SK-N-SH (cell line): Measurements from ENCODE around the gene PPP1R12B. TPM values are rescaled to one million over a fixed set of nuclear protein-coding genes. Genes with fewer than 3 reads are reported as not detected.

Experiments
- CTCF ChIA-PET: fragments of 300-600, 350-600 bp; formaldehyde crosslinking; extraction: SDS; loops from one replicate; lab custom pipeline; 2021; lab: Yijun Ruan, JAX
- POLR2A ChIA-PET: fragments of 350-600 bp; sonication (Branson Sonifier 250); formaldehyde crosslinking; extraction: SDS; loops from one replicate; lab custom pipeline; 2020; ENCODE audit warnings: antibody characterized with exemption, inconsistent platforms; lab: Yijun Ruan, JAX
- DNase-seq: peaks from one replicate; pipeline ENCODE4 v3.0.0; 2012
- H2AFZ ChIP-seq: fragments of 200-600 bp; sonication (generic); 2 replicates; pipeline ENCODE4 v1.8.1; 2016; ENCODE audit warnings: antibody characterized with exemption, mild to moderate bottlenecking, low read depth
- H3F3A ChIP-seq: fragments of 200-600 bp; sonication (generic); replicated peaks from 2 replicates; pipeline ENCODE3; 2016; ENCODE audit warnings: antibody characterized with exemption, mild to moderate bottlenecking; ENCODE audit not compliant: insufficient read depth
- H3K27ac ChIP-seq, 2 experiments: fragments of 200-500 bp in 1 of 2; fragments of 200-600 bp in 1 of 2; sonication (Bioruptor generic) in 1 of 2; sonication (generic), shearing (Covaris generic) in 1 of 2; 2 replicates each; pipeline versions ENCODE4 v1.5.1 to v1.6.1; 2014 to 2016; ENCODE audit warnings: low read depth in 2 of 2, inconsistent platforms in 1 of 2, low read length in 1 of 2, mild to moderate bottlenecking in 1 of 2, mixed read lengths in 1 of 2
- H3K27me3 ChIP-seq: fragments of 200-600 bp; sonication (generic), shearing (Covaris generic); 2 replicates; pipeline ENCODE4 v1.6.1; 2016; ENCODE audit warnings: mixed run types; ENCODE audit not compliant: insufficient read depth
- H3K36me3 ChIP-seq, 2 experiments: fragments of 200-500 bp in 1 of 2; fragments of 200-600 bp in 1 of 2; sonication (Bioruptor generic) in 1 of 2; sonication (generic) in 1 of 2; replicated peaks in 1 of 2; 2 replicates each; pipeline versions ENCODE3 to v1.5.1; 2014 to 2016; ENCODE audit warnings: low read length in 1 of 2, mild to moderate bottlenecking in 1 of 2; ENCODE audit not compliant: insufficient read depth in 2 of 2, control insufficient read depth in 1 of 2
- H3K4me1 ChIP-seq, 2 experiments: fragments of 200-500 bp in 1 of 2; fragments of 200-600 bp in 1 of 2; sonication (Bioruptor generic) in 1 of 2; sonication (generic), shearing (Covaris generic) in 1 of 2; 2 replicates each; pipeline versions ENCODE4 v1.5.1 to v1.6.1; 2014 to 2016; ENCODE audit warnings: low read depth in 1 of 2, low read length in 1 of 2, mixed run types in 1 of 2; ENCODE audit not compliant: insufficient read depth in 2 of 2, control insufficient read depth in 1 of 2
- H3K4me2 ChIP-seq: fragments of 200-600 bp; sonication (generic), shearing (Covaris generic); 2 replicates; pipeline ENCODE4 v1.6.1; 2017; ENCODE audit warnings: mixed run types
- H3K4me3 ChIP-seq, 2 experiments: fragments of 200-500 bp in 1 of 2; fragments of 200-600 bp in 1 of 2; sonication (Bioruptor generic) in 1 of 2; sonication (generic), shearing (Covaris generic) in 1 of 2; 2 replicates each; pipeline versions ENCODE4 v1.5.1 to v1.8.1; 2014 to 2016; ENCODE audit warnings: low read depth in 2 of 2, inconsistent platforms in 1 of 2, low read length in 1 of 2, mild to moderate bottlenecking in 1 of 2, mixed read lengths in 1 of 2, moderate library complexity in 1 of 2
- H3K79me2 ChIP-seq: fragments of 200-600 bp; sonication (generic); 2 replicates; pipeline ENCODE4 v1.8.1; 2017; ENCODE audit warnings: mild to moderate bottlenecking; ENCODE audit not compliant: insufficient read depth
- H3K9ac ChIP-seq: fragments of 200-600 bp; sonication (generic); 2 replicates; pipeline ENCODE4 v1.6.1; 2017; ENCODE audit warnings: mixed run types
- H3K9me2 ChIP-seq: fragments of 200-600 bp; sonication (generic); 2 replicates; pipeline ENCODE4 v1.6.1; 2017; ENCODE audit warnings: mixed run types
- H3K9me3 ChIP-seq: fragments of 200-600 bp; sonication (generic); 2 replicates; pipeline ENCODE4 v1.6.1; 2017; ENCODE audit warnings: mixed run types, mild to moderate bottlenecking, moderate library complexity
- H4K20me1 ChIP-seq: fragments of 200-600 bp; sonication (generic); 2 replicates; pipeline ENCODE4 v1.6.1; 2017; ENCODE audit warnings: mild to moderate bottlenecking, mixed run types; ENCODE audit not compliant: insufficient read depth
- ELF1 ChIP-seq: IDR thresholded peaks from 2 replicates; pipeline ENCODE4 v1.4.0; 2012
- GABPA ChIP-seq: IDR thresholded peaks from 2 replicates; pipeline ENCODE4 v1.4.0; 2012; ENCODE audit warnings: low read depth, mild to moderate bottlenecking
- MEF2A ChIP-seq: IDR thresholded peaks from 2 replicates; pipeline ENCODE4 v1.4.0; 2012; ENCODE audit warnings: low read depth, borderline replicate concordance
- NRF1 ChIP-seq: IDR thresholded peaks from 2 replicates; pipeline ENCODE4 v1.6.1; 2012; ENCODE audit warnings: low read depth, mild to moderate bottlenecking, low read length
- RAD21 ChIP-seq: IDR thresholded peaks from 2 replicates; pipeline ENCODE4 v1.6.1; 2012; ENCODE audit warnings: mild to moderate bottlenecking, low read length
- RFX5 ChIP-seq: IDR thresholded peaks from 2 replicates; pipeline ENCODE4 v1.6.1; 2012; ENCODE audit warnings: mild to moderate bottlenecking, improper control_type of control experiment, low read length
- SMC3 ChIP-seq: IDR thresholded peaks from 2 replicates; pipeline ENCODE4 v1.6.1; 2012; ENCODE audit warnings: low read depth, low read length, improper control_type of control experiment
- TAF1 ChIP-seq: IDR thresholded peaks from 2 replicates; pipeline ENCODE4 v1.6.1; 2012; ENCODE audit warnings: low read depth, mild to moderate bottlenecking, low read length, moderate library complexity, borderline replicate concordance
- TEAD4 ChIP-seq: IDR thresholded peaks from 2 replicates; pipeline ENCODE4 v1.4.0; 2012; ENCODE audit warnings: mild to moderate bottlenecking, borderline replicate concordance; ENCODE audit not compliant: insufficient read depth
- YY1 ChIP-seq: IDR thresholded peaks from 2 replicates; pipeline ENCODE4 v1.4.0; 2012; ENCODE audit warnings: low read depth, mild to moderate bottlenecking
- WGBS: methylation state at CpG from one replicate; pipeline ENCODE4 v1.1.6; 2017; ENCODE audit warnings: low lambda C conversion rate; 5-methylcytosine and 5-hydroxymethylcytosine counted together
- polyA plus RNA-seq, 3 experiments: library from polyadenylated mRNA; depleted of rRNA; stranded (reverse); fragments of >200 nt; gene quantifications; 2 replicates each; pipeline ENCODE4 v1.2.3, GENCODE V29; 2012
- TF ChIP-seq, protein P1 (sequence below): fragments of 150-350 bp; IDR thresholded peaks from 2 replicates; pipeline ENCODE4 v1.6.1; 2017; ENCODE audit warnings: antibody characterized with exemption, low read length, low read depth, borderline replicate concordance
- TF ChIP-seq, protein P2 (sequence below): IDR thresholded peaks from 2 replicates; pipeline ENCODE4 v1.4.0; 2012; ENCODE audit warnings: low read depth, borderline replicate concordance
- TF ChIP-seq, protein P3 (sequence below): fragments of 150-350 bp; IDR thresholded peaks from 2 replicates; pipeline ENCODE4 v1.6.1; 2016; ENCODE audit warnings: mild to moderate bottlenecking, low read depth, low read length
- TF ChIP-seq, protein P4 (sequence below): fragments of 200-600 bp; sonication (generic); IDR thresholded peaks from 2 replicates; pipeline ENCODE4 v1.6.1; 2017; ENCODE audit warnings: antibody characterized with exemption, mild to moderate bottlenecking, moderate library complexity

Gene PPP1R12B
- polyA plus RNA-seq, 1 of the 3 experiments (the other 2 are of a cell fraction), result 2.8 TPM

DNA sequence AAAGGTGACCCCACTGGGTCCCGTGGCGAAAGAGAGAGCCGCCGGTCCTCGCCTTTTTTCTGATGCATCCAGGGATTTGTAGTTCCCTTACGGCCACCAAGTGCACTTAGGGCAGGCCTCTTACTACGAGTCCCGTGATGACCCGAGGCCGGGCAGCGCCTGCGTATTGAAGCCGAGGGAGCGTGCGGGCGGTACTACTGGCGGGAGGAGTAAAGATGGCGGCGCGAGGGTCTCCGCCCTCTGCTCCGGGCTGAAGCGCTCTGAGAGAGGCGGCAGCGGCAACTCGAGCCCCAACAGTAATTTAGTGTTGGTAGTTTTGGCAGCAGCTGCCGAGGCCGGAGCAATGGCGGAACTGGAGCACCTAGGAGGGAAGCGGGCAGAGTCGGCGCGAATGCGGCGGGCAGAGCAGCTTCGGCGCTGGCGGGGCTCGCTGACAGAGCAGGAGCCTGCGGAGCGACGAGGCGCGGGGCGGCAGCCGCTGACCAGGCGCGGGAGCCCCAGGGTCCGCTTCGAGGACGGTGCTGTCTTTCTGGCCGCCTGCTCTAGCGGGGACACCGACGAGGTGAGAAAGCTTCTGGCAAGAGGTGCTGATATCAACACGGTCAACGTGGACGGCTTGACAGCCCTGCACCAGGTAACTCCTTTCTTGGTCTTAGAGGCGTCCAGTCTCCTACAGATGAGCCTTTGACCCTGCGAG, at the start of gene PPP1R12B (continued):
- peak; percentile 93 for TF ChIP-seq TAF1
- TF ChIP-seq, protein P1, sequence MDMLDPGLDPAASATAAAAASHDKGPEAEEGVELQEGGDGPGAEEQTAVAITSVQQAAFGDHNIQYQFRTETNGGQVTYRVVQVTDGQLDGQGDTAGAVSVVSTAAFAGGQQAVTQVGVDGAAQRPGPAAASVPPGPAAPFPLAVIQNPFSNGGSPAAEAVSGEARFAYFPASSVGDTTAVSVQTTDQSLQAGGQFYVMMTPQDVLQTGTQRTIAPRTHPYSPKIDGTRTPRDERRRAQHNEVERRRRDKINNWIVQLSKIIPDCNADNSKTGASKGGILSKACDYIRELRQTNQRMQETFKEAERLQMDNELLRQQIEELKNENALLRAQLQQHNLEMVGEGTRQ, result peak; percentile 4; the same call in 1 of the 2 replicates
- TF ChIP-seq, protein P2, sequence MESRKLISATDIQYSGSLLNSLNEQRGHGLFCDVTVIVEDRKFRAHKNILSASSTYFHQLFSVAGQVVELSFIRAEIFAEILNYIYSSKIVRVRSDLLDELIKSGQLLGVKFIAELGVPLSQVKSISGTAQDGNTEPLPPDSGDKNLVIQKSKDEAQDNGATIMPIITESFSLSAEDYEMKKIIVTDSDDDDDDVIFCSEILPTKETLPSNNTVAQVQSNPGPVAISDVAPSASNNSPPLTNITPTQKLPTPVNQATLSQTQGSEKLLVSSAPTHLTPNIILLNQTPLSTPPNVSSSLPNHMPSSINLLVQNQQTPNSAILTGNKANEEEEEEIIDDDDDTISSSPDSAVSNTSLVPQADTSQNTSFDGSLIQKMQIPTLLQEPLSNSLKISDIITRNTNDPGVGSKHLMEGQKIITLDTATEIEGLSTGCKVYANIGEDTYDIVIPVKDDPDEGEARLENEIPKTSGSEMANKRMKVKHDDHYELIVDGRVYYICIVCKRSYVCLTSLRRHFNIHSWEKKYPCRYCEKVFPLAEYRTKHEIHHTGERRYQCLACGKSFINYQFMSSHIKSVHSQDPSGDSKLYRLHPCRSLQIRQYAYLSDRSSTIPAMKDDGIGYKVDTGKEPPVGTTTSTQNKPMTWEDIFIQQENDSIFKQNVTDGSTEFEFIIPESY, result peak; percentile 89
- no peak for TF ChIP-seq GABPA
- TF ChIP-seq NRF1, result peak; percentile 89
- TF ChIP-seq, protein P3, sequence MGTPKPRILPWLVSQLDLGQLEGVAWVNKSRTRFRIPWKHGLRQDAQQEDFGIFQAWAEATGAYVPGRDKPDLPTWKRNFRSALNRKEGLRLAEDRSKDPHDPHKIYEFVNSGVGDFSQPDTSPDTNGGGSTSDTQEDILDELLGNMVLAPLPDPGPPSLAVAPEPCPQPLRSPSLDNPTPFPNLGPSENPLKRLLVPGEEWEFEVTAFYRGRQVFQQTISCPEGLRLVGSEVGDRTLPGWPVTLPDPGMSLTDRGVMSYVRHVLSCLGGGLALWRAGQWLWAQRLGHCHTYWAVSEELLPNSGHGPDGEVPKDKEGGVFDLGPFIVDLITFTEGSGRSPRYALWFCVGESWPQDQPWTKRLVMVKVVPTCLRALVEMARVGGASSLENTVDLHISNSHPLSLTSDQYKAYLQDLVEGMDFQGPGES, result no peak
- TF ChIP-seq, all 33 proteins: peak for 11

DNA sequence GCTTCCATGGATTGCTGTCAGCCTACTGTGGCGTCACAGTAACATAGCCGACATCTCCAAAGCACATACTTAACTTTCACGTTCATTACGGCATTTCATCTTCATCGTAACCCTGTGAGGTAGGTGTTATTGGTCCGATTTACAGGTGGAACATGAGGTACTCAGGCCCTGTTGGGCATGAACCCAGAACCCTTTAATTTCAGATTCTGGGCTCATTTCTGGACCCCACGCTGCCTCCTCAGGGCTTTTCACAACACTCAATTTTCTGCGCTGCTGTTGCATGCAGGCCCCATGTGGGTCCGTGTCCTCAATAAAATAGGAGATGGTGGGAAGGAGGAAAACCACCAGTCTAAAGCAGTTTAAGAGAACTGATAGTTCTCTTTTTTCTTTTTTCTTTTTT, 46.3 kb upstream of the PPP1R12B start:
- TF ChIP-seq RAD21, result no peak
- TF ChIP-seq MEF2A, result no peak
- TF ChIP-seq ELF1, result no peak
- TF ChIP-seq TEAD4, result no peak
- no peak for TF ChIP-seq TAF1
- no peak for TF ChIP-seq NRF1
- TF ChIP-seq GABPA, result no peak
- TF ChIP-seq, protein P3, result no peak
- TF ChIP-seq, protein P4, sequence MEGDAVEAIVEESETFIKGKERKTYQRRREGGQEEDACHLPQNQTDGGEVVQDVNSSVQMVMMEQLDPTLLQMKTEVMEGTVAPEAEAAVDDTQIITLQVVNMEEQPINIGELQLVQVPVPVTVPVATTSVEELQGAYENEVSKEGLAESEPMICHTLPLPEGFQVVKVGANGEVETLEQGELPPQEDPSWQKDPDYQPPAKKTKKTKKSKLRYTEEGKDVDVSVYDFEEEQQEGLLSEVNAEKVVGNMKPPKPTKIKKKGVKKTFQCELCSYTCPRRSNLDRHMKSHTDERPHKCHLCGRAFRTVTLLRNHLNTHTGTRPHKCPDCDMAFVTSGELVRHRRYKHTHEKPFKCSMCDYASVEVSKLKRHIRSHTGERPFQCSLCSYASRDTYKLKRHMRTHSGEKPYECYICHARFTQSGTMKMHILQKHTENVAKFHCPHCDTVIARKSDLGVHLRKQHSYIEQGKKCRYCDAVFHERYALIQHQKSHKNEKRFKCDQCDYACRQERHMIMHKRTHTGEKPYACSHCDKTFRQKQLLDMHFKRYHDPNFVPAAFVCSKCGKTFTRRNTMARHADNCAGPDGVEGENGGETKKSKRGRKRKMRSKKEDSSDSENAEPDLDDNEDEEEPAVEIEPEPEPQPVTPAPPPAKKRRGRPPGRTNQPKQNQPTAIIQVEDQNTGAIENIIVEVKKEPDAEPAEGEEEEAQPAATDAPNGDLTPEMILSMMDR, result no peak
- TF ChIP-seq YY1, result no peak
- TF ChIP-seq RFX5, result no peak
- TF ChIP-seq SMC3, result no peak
- TF ChIP-seq, all 33 proteins: peak for 0

More for the DNA sequence above, 46.3 kb upstream of the PPP1R12B start:
- no peak overlapping the region for H3K4me2 ChIP-seq
- ChIA-PET CTCF (interaction anchor here (1.1 to 7.4 kb wide), 4 partner anchors 14 to 270 kb away, joined by 3 to 73 read pairs (median 4); no protein-coding TSS in a partner anchor), POLR2A (no interaction called here)
- H3K9me2 ChIP-seq, result no peaks in the 10 kb centered on the region
- H3K79me2 ChIP-seq, result no peaks in the 10 kb centered on the region
- H3K36me3 ChIP-seq, result no peaks in the 10 kb centered on the region
- no peak overlapping the region for H2AFZ ChIP-seq
- H4K20me1 ChIP-seq, result no peaks in the 10 kb centered on the region
- no peak for DNase-seq
- no peak overlapping the region for H3K4me3 ChIP-seq
- WGBS, result 87% methylated on average over 9 of the region's 9 CpGs
- H3K27me3 ChIP-seq, result no peaks in the 10 kb centered on the region
- H3K9me3 ChIP-seq, result no peaks in the 10 kb centered on the region
- H3K27ac ChIP-seq, result no peak overlapping the region
- H3K4me1 ChIP-seq, result peaks cover 0 to 27% of the 10 kb centered on the region in 2 experiments; a peak in 1 of 4 replicates
- H3K9ac ChIP-seq, result no peak overlapping the region
- no peaks in the 10 kb centered on the region for H3F3A ChIP-seq
